Measurements from ENCODE around the gene COL18A1.
A peak's percentile ranks its signal among the peaks of the same experiment; 100 is the strongest.

The COL18A1 gene

GRCh38 chr21:45477176-45478114 lies 72.5 kb downstream of the COL18A1 start:
- in situ Hi-C loops (cut with MboI; ENCODE audit: low pct_unique_long_range_greater_than_20kb, low sequenced_read_pairs, unreplicated experiment) = no loop called here
- TF ChIP-seq CTCF (IDR thresholded peaks at IDR 0.05; ENCODE audit: extremely low read depth, insufficient read depth, missing control alignments) = no peak

GRCh38 chr21:45478115-45478801 lies 73.3 kb downstream of the COL18A1 start:
- in situ Hi-C loops (cut with MboI; ENCODE audit: low pct_unique_long_range_greater_than_20kb, low sequenced_read_pairs, unreplicated experiment) = no loop called here
- DNase-seq (ENCODE audit: low spot score) = peak; percentile 89
- peak; percentile 87 for TF ChIP-seq CTCF (IDR thresholded peaks at IDR 0.05; ENCODE audit: extremely low read depth, insufficient read depth, missing control alignments)

More at GRCh38 chr21:45477176-45478114, 72.5 kb downstream of the COL18A1 start:
- DNase-seq (ENCODE audit: low spot score) = no peak

- DNase-seq (ENCODE audit: low spot score) = no peak
- no peak for TF ChIP-seq CTCF (IDR thresholded peaks at IDR 0.05; ENCODE audit: extremely low read depth, insufficient read depth, missing control alignments)
- in situ Hi-C loops (cut with MboI; ENCODE audit: low pct_unique_long_range_greater_than_20kb, low sequenced_read_pairs, unreplicated experiment) = no loop called here
These were observed 74.1 kb downstream of the COL18A1 start for GRCh38 chr21:45478816-45479669.

GRCh38 chr21:45479691-45480675 lies 75.0 kb downstream of the COL18A1 start:
- in situ Hi-C loops (cut with MboI; ENCODE audit: low pct_unique_long_range_greater_than_20kb, low sequenced_read_pairs, unreplicated experiment) = no loop called here
- no peak for TF ChIP-seq CTCF (IDR thresholded peaks at IDR 0.05; ENCODE audit: extremely low read depth, insufficient read depth, missing control alignments)
- no peak for DNase-seq (ENCODE audit: low spot score)

- no peak for DNase-seq (ENCODE audit: low spot score)
- no peak for TF ChIP-seq CTCF (IDR thresholded peaks at IDR 0.05; ENCODE audit: extremely low read depth, insufficient read depth, missing control alignments)
- in situ Hi-C loops (cut with MboI; ENCODE audit: low pct_unique_long_range_greater_than_20kb, low sequenced_read_pairs, unreplicated experiment) = no loop called here
These were observed 75.9 kb downstream of the COL18A1 start for GRCh38 chr21:45480701-45481500.
